ENCODE measurements around the gene ABHD5. TPM values are rescaled to one million over a fixed set of nuclear protein-coding genes. Genes with fewer than 3 reads are reported as not detected.

Gene ABHD5
- total and polyA plus RNA-seq, 2 of the 8 experiments (the other 6 are each of a cell fraction or from before 2014, with no cell fraction given): 10.5 to 16.4 TPM

- FAIRE-seq: no peak
- TF ChIP-seq CHD2 (IDR thresholded peaks at IDR 0.05; ENCODE audit: low read length) (no peak), MAFK (IDR thresholded peaks at IDR 0.05; ENCODE audit: low read depth, low read length) (no peak), JUND (IDR thresholded peaks at IDR 0.05; ENCODE audit: low read length) (no peak), RXRA (IDR thresholded peaks at IDR 0.05; ENCODE audit: insufficient read depth, low read depth, low read length) (no peak), EP300 (IDR thresholded peaks at IDR 0.05; ENCODE audit: borderline replicate concordance in 1 of 2, low read depth in 2 of 2, low read length in 2 of 2) (no peak), EZH2 (IDR thresholded peaks at IDR 0.05; ENCODE audit: low read depth, low read length, severe bottlenecking) (no peak), CBX8 (IDR thresholded peaks at IDR 0.05; ENCODE audit: borderline replicate concordance, low read depth, low read length) (no peak), CTCF (IDR thresholded peaks at IDR 0.05; ENCODE audit: control extremely low read depth in 1 of 3, insufficient read depth in 1 of 3, low read depth in 1 of 3, low read length in 3 of 3) (no peak), GABPA (IDR thresholded peaks at IDR 0.05; ENCODE audit: borderline replicate concordance, insufficient read depth, low read length) (no peak), TCF12 (IDR thresholded peaks at IDR 0.05; ENCODE audit: low read depth, low read length) (no peak)
Measured at GRCh38 chr3:43659250-43659880, 31.4 kb upstream of the ABHD5 start.

More at GRCh38 chr3:43659250-43659880, 31.4 kb upstream of the ABHD5 start:
- Histone ChIP-seq H2BK15ac (ENCODE audit: low read length) (no peak overlapping the region), H3K4me3 (ENCODE audit: extremely low read depth in 1 of 4, insufficient read depth in 2 of 4, low read depth in 3 of 4, low read length in 4 of 4) (no peak overlapping the region), H3K36me3 (ENCODE audit: control insufficient read depth in 2 of 4, insufficient read depth in 4 of 4, low read length in 3 of 4) (no peaks in the 10 kb centered on the region; a peak in 1 of 8 replicates), H4K91ac (replicated peaks; ENCODE audit: insufficient read length, low read length) (no peak overlapping the region), H2BK12ac (ENCODE audit: low read depth, low read length) (no peak overlapping the region), H3K79me1 (ENCODE audit: low read depth, low read length) (no peaks in the 10 kb centered on the region), H3K4ac (replicated peaks; ENCODE audit: insufficient read length, low read depth, low read length) (no peak overlapping the region), H3K79me2 (ENCODE audit: control insufficient read depth in 1 of 2, insufficient read depth in 2 of 2, low read length in 2 of 2) (no peaks in the 10 kb centered on the region), H3K23me2 (ENCODE audit: low read depth, low read length) (no peaks in the 10 kb centered on the region), H3K9me3 (ENCODE audit: insufficient read depth in 2 of 2, low read depth in 1 of 2, low read length in 1 of 2) (peaks cover 2 to 6% of the 10 kb centered on the region in 2 experiments; a peak in 1 of 4 replicates), H2BK5ac (ENCODE audit: low read depth, low read length) (no peak overlapping the region), H3K27me3 (replicated peaks in 1 of 4; ENCODE audit: control insufficient read depth in 3 of 4, extremely low read depth in 1 of 4, insufficient read depth in 3 of 4, low read length in 3 of 4) (no peaks in the 10 kb centered on the region), H4K20me1 (replicated peaks in 1 of 2; ENCODE audit: control insufficient read depth in 1 of 2, insufficient read depth in 2 of 2, low read length in 2 of 2) (no peaks in the 10 kb centered on the region), H2AFZ (ENCODE audit: low read length) (no peak overlapping the region), H3K27ac (ENCODE audit: low read depth, low read length) (no peak overlapping the region), H4K8ac (ENCODE audit: extremely low read depth, insufficient read depth, low read length) (no peak overlapping the region), H3K4me1 (replicated peaks in 1 of 4; ENCODE audit: control insufficient read depth in 3 of 4, insufficient read depth in 4 of 4, low read length in 3 of 4) (no peaks in the 10 kb centered on the region), H3K4me2 (ENCODE audit: insufficient read depth in 1 of 2, low read depth in 2 of 2, low read length in 2 of 2) (no peak overlapping the region), H3K9ac (replicated peaks in 1 of 4; ENCODE audit: extremely low read depth in 1 of 4, low read depth in 3 of 4, low read length in 3 of 4) (no peak overlapping the region), H3K14ac (ENCODE audit: insufficient read length) (no peak overlapping the region), H3K56ac (replicated peaks; ENCODE audit: insufficient read length, low read depth, low read length) (no peak overlapping the region), H2BK20ac (ENCODE audit: low read length) (no peak overlapping the region), H2AK5ac (ENCODE audit: low read depth, low read length) (no peak overlapping the region), H3K18ac (ENCODE audit: extremely low read depth, low read length) (no peak overlapping the region), H3K23ac (ENCODE audit: insufficient read length) (no peak overlapping the region), H4K5ac (ENCODE audit: insufficient read length, low read depth, low read length) (no peak overlapping the region), H2BK120ac (replicated peaks; ENCODE audit: low read depth, low read length) (no peak overlapping the region)
- POLR2A ChIA-PET (ENCODE audit: partially characterized antibody): interaction anchor here (0.7 to 1.2 kb wide), 2 partner anchors 31 to 40 kb away, joined by 3 read pairs; partner anchors contain the start of gene ABHD5
- CTCF ChIA-PET (ENCODE audit: partially characterized antibody): interaction anchor here (0.6 to 1.6 kb wide), 4 partner anchors 10 to 547 kb away, joined by 3 to 7 read pairs (median 4); no protein-coding TSS in a partner anchor
- WGBS, 2 experiments (ENCODE audit: extremely low coverage in 1 of 2, insufficient coverage in 1 of 2, insufficient read length in 1 of 2, insufficient replicate concordance in 2 of 2, low coverage in 1 of 2, low lambda C conversion rate in 2 of 2, missing lambda C conversion rate in 1 of 2): 80% methylated on average over 13 of the region's 13 CpGs; no CpG with 5 or more reads in 1 of the 2 experiments
- DNase-seq (ENCODE audit: low read depth in 1 of 2, low spot score in 2 of 2): no peak
